Caki2 (cell line): ENCODE measurements around the gene TBKBP1. TPM values are rescaled to one million over a fixed set of nuclear protein-coding genes. Genes with fewer than 3 reads are reported as not detected.
A peak's percentile ranks its signal among the peaks of the same experiment; 100 is the strongest.

Experiments
- DNase-seq: peaks from one replicate; pipeline ENCODE4 v3.0.0-alpha.2; 2015; ENCODE audit warnings: low read depth
- in situ Hi-C: cut with HindIII; loops from 2 replicates; pipeline ENCODE4 v1.10.0; 2016; ENCODE audit warnings: low sequenced_read_pairs, low pct_unique_long_range_greater_than_20kb, mixed read lengths
- total RNA-seq: library from RNA; depleted of rRNA; stranded (reverse); fragments of >200 nt; shearing (Covaris generic); gene quantifications from 2 replicates; pipeline ENCODE4 v1.2.3, GENCODE V29; 2014; ENCODE audit warnings: low replicate concordance

Gene TBKBP1
- total RNA-seq, 1 experiment from 2014 or later, result 0.74 TPM

- in situ Hi-C loops, result no loop called here
- no peak for DNase-seq
These were observed 13.3 kb downstream of the TBKBP1 start for GRCh38 chr17:47707056-47707804.

GRCh38 chr17:47707884-47708283, 13.9 kb downstream of the TBKBP1 start:
- in situ Hi-C loops, result no loop called here

GRCh38 chr17:47708312-47708863, 14.4 kb downstream of the TBKBP1 start:
- in situ Hi-C loops, result no loop called here
- DNase-seq, result no peak

More at GRCh38 chr17:47707884-47708283, 13.9 kb downstream of the TBKBP1 start:
- DNase-seq, result no peak

- in situ Hi-C loops, result no loop called here
- no peak for DNase-seq
These were observed 15.0 kb downstream of the TBKBP1 start for GRCh38 chr17:47708864-47709541.

- in situ Hi-C loops, result no loop called here
- DNase-seq, result no peak
These were observed 15.6 kb downstream of the TBKBP1 start for GRCh38 chr17:47709594-47709993.

- in situ Hi-C loops, result no loop called here
- no peak for DNase-seq
These were observed 17.6 kb downstream of the TBKBP1 start for GRCh38 chr17:47711366-47712099.

GRCh38 chr17:47712330-47713023, 18.5 kb downstream of the TBKBP1 start:
- in situ Hi-C loops, result no loop called here
- no peak for DNase-seq

GRCh38 chr17:47713980-47714700, 20.2 kb downstream of the TBKBP1 start:
- no peak for DNase-seq
- in situ Hi-C loops, result no loop called here

GRCh38 chr17:47714773-47715396, 20.9 kb downstream of the TBKBP1 start:
- no peak for DNase-seq
- in situ Hi-C loops, result no loop called here

- in situ Hi-C loops, result no loop called here
- no peak for DNase-seq
These were observed 21.8 kb downstream of the TBKBP1 start for GRCh38 chr17:47715669-47716325.

GRCh38 chr17:47716375-47716774, 22.4 kb downstream of the TBKBP1 start:
- in situ Hi-C loops, result no loop called here
- no peak for DNase-seq

GRCh38 chr17:47717261-47717697, 23.3 kb downstream of the TBKBP1 start:
- in situ Hi-C loops, result no loop called here
- no peak for DNase-seq

GRCh38 chr17:47717979-47718621, 24.1 kb downstream of the TBKBP1 start:
- in situ Hi-C loops, result no loop called here

GRCh38 chr17:47718634-47719405, 24.9 kb downstream of the TBKBP1 start:
- in situ Hi-C loops, result no loop called here
- no peak for DNase-seq

More at GRCh38 chr17:47717979-47718621, 24.1 kb downstream of the TBKBP1 start:
- no peak for DNase-seq

GRCh38 chr17:47719411-47720152, 25.6 kb downstream of the TBKBP1 start:
- DNase-seq, result peak; percentile 29
- in situ Hi-C loops, result no loop called here
